Mesendoderm (in vitro differentiated cells): ENCODE data around the gene C2orf69.
"Not testable (repeated sequence)": the region's sequence is repeated elsewhere in the genome, so short reads cannot be mapped to it uniquely, and the experiment has no call there.

ENCODE experiments used
- DNase-seq: peaks from one replicate; pipeline ENCODE4 v3.0.0; 2013
- H2AK5ac ChIP-seq: 2 replicates; pipeline ENCODE4 v1.6.1; 2013; ENCODE audit warnings: low read length, inconsistent platforms
- H2BK120ac ChIP-seq: 2 replicates; pipeline ENCODE4 v1.6.1; 2013; ENCODE audit warnings: low read depth, mild to moderate bottlenecking, low read length, moderate library complexity, mixed read lengths
- H2BK15ac ChIP-seq: replicated peaks from 2 replicates; pipeline ENCODE4 v1.6.1; 2013; ENCODE audit warnings: low read depth, mild to moderate bottlenecking, moderate library complexity
- H2BK5ac ChIP-seq: 2 replicates; pipeline ENCODE4 v1.6.1; 2013; ENCODE audit warnings: low read length, inconsistent platforms
- H3K18ac ChIP-seq: 2 replicates; pipeline ENCODE4 v1.6.1; 2013; ENCODE audit warnings: mild to moderate bottlenecking, low read length, mixed read lengths
- H3K23ac ChIP-seq: one replicate; pipeline ENCODE4 v1.6.1; 2013; ENCODE audit warnings: low read length
- H3K27ac ChIP-seq: 2 replicates; pipeline ENCODE4 v1.5.1; 2013; ENCODE audit warnings: low read depth, mild to moderate bottlenecking, inconsistent platforms, low read length, moderate library complexity
- H3K27me3 ChIP-seq: 2 replicates; pipeline ENCODE4 v1.6.1; 2013; ENCODE audit warnings: low read length, control low read depth, mild to moderate bottlenecking, inconsistent platforms; ENCODE audit not compliant: insufficient read depth, poor library complexity
- H3K36me3 ChIP-seq: 2 replicates; pipeline ENCODE4 v1.6.1; 2013; ENCODE audit warnings: low read length, inconsistent platforms; ENCODE audit not compliant: control insufficient read depth, insufficient read depth
- H3K4ac ChIP-seq: one replicate; pipeline ENCODE4 v1.6.1; 2013; ENCODE audit warnings: low read depth, mild to moderate bottlenecking, low read length, moderate library complexity
- H3K4me1 ChIP-seq: 2 replicates; pipeline ENCODE4 v1.6.1; 2013; ENCODE audit warnings: low read depth, low read length, inconsistent platforms; ENCODE audit not compliant: control insufficient read depth
- H3K4me2 ChIP-seq: 2 replicates; pipeline ENCODE4 v1.6.1; 2013; ENCODE audit warnings: low read length
- H3K4me3 ChIP-seq: 2 replicates; pipeline ENCODE4 v1.5.1; 2013; ENCODE audit warnings: mild to moderate bottlenecking, low read length
- H3K56ac ChIP-seq: one replicate; pipeline ENCODE4 v1.6.1; 2013; ENCODE audit warnings: low read length
- H3K79me1 ChIP-seq: 2 replicates; pipeline ENCODE4 v1.6.1; 2013; ENCODE audit warnings: low read length, inconsistent platforms
- H3K79me2 ChIP-seq: 2 replicates; pipeline ENCODE4 v1.6.1; 2013; ENCODE audit warnings: mild to moderate bottlenecking, low read length; ENCODE audit not compliant: control insufficient read depth, insufficient read depth
- H3K9ac ChIP-seq: 2 replicates; pipeline ENCODE4 v1.6.1; 2013; ENCODE audit warnings: low read length, inconsistent platforms
- H4K5ac ChIP-seq: one replicate; pipeline ENCODE4 v1.6.1; 2013; ENCODE audit warnings: low read length
- H4K8ac ChIP-seq: one replicate; pipeline ENCODE4 v1.6.1; 2013; ENCODE audit warnings: low read depth, mild to moderate bottlenecking, control low read depth, low read length, moderate library complexity
- WGBS: extraction: QIAGEN DNeasy Blood & Tissue Kit; methylation state at CpG from one replicate; pipeline ENCODE4 v1.1.7; 2013; ENCODE audit warnings: low lambda C conversion rate, missing lambda C conversion rate; ENCODE audit not compliant: insufficient coverage; ENCODE audit errors: extremely low coverage; 5-methylcytosine and 5-hydroxymethylcytosine counted together

Gene C2orf69

DNA sequence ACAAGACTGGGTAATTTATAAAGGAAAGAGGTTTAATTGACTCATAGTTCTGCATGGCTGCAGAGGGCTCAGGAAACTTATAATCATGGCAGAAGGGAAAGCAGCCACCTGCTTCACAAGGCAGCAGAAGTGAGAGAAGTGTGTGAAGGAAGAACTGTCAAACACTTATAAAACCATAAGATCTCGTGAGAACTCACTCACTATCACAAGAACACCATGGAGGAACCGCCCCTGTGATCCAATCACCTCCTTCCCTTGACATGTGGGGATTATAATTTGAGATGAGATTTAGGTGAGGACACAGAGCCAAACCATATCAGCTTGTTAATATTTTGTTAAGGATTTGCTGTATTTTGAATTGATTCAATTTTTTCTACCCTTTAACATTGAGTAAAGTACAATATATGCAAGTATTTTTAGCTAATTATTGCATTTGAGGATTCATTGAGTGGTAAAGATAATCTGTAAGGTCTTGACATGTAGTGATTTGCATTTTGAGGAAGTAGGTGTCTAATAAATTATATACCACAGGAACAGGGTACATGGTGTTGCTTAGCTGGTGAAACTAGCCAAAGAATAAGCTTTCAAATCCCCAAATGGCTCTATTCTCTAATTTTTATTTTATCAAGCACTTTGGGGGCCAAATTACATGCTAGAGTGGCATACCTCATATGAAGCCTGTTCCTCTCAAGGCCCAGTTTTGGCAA lies 3.9 kb upstream of the C2orf69 start:
- no CpG with 5 or more reads among the region's 2 CpGs for WGBS
- no peaks in the 10 kb centered on the region for H3K4me1 ChIP-seq
- H3K79me2 ChIP-seq: peaks cover 8% of the 10 kb centered on the region
- no peak overlapping the region for H3K4me3 ChIP-seq
- H3K4ac ChIP-seq: no peak overlapping the region
- no peak overlapping the region for H2BK15ac ChIP-seq
- no peak overlapping the region for H3K27ac ChIP-seq
- H3K9ac ChIP-seq: no peak overlapping the region
- no peaks in the 10 kb centered on the region for H3K79me1 ChIP-seq
- no peak overlapping the region for H3K23ac ChIP-seq
- no peak overlapping the region for H3K56ac ChIP-seq
- no peaks in the 10 kb centered on the region for H3K27me3 ChIP-seq
- DNase-seq: no peak
- H2AK5ac ChIP-seq: no peak overlapping the region
- no peaks in the 10 kb centered on the region for H3K36me3 ChIP-seq
- no peak overlapping the region for H2BK5ac ChIP-seq
- H4K5ac ChIP-seq: no peak overlapping the region
- no peak overlapping the region for H3K4me2 ChIP-seq
- no peak overlapping the region for H2BK120ac ChIP-seq
- H3K18ac ChIP-seq: no peak overlapping the region
- H4K8ac ChIP-seq: no peak overlapping the region

DNA sequence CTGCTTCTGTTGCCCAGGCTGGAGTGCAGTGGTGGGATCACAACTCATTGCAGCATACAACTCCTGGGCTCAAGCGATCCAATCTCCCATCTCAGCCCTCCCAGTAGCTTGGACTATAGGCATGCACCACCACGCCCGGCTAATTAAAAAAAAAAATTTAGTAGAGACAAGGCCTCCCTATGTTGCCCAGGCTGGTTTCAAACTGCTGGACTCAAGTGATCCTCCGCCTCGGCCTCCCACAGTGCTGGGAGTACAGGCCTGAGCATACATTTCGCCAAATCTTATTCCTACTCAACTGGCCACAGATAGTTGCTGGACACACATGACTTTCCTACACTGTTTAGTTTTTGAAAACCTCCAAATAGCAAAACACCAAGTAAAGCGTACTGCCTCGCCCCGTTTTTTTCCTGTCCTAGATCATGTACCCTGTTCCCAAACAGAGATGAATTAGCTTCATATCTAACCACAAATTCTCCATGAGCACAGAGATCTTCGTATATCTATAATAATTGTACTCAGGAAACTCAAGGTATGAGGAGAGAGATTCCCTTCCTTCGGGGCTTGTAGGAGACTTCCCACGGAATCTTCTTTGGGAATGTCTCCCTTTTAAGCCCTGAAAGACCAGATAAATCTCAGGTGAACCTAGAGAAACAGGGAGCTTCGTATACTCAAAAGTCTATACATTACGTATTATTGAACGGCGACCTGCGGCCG lies 598 bp upstream of the C2orf69 start:
- peaks cover 32% of the 10 kb centered on the region for H3K79me2 ChIP-seq
- H2BK15ac ChIP-seq: no peak overlapping the region
- H2BK120ac ChIP-seq: no peak overlapping the region
- no peaks in the 10 kb centered on the region for H3K79me1 ChIP-seq
- peak overlapping the region; percentile 49 for H3K4me3 ChIP-seq
- H3K23ac ChIP-seq: no peak overlapping the region
- H3K27me3 ChIP-seq: no peaks in the 10 kb centered on the region
- no peaks in the 10 kb centered on the region for H3K36me3 ChIP-seq
- peak overlapping the region; percentile 59 for H3K4me2 ChIP-seq
- no peak overlapping the region for H3K4ac ChIP-seq
- H4K5ac ChIP-seq: peak overlapping the region; percentile 100
- no peaks in the 10 kb centered on the region for H3K4me1 ChIP-seq
- no peak overlapping the region for H2BK5ac ChIP-seq
- no peak overlapping the region for H3K18ac ChIP-seq
- no CpG with 5 or more reads among the region's 18 CpGs for WGBS
- H2AK5ac ChIP-seq: no peak overlapping the region
- DNase-seq: no peak
- H3K27ac ChIP-seq: no peak overlapping the region
- H3K56ac ChIP-seq: peak overlapping the region; percentile 73
- H3K9ac ChIP-seq: peak overlapping the region; percentile 77
- H4K8ac ChIP-seq: peak overlapping the region; percentile 78

DNA sequence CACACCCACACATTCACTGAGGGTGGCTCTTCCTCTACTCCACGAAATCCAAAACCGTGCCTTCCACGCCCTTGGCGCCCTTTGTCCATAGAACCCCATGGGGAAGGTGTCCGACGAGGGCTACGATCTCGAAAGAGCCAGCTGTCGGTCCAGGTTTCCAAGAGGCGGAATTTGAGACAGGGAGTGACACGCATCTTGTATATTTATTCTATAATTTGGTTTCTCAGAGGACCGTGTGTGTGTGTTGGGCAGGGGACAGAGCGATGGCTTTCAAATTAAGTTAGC lies 726 bp downstream of the C2orf69 start:
- DNase-seq: no peak
- WGBS: no CpG with 5 or more reads among the region's 13 CpGs
- no peak overlapping the region for H3K23ac ChIP-seq
- peak overlapping the region; percentile 95 for H3K9ac ChIP-seq
- peak overlapping the region; percentile 96 for H3K56ac ChIP-seq
- H3K4ac ChIP-seq: no peak overlapping the region
- H3K79me1 ChIP-seq: peaks cover 1% of the 10 kb centered on the region
- H3K79me2 ChIP-seq: peaks cover 43% of the 10 kb centered on the region
- no peak overlapping the region for H4K5ac ChIP-seq
- peak overlapping the region; percentile 11 for H2BK5ac ChIP-seq
- no peaks in the 10 kb centered on the region for H3K4me1 ChIP-seq
- H2AK5ac ChIP-seq: no peak overlapping the region
- no peak overlapping the region for H2BK120ac ChIP-seq
- H3K4me2 ChIP-seq: peak overlapping the region; percentile 51
- no peak overlapping the region for H3K18ac ChIP-seq
- H4K8ac ChIP-seq: no peak overlapping the region
- no peak overlapping the region for H2BK15ac ChIP-seq
- no peaks in the 10 kb centered on the region for H3K36me3 ChIP-seq
- H3K4me3 ChIP-seq: peak overlapping the region; percentile 93
- no peaks in the 10 kb centered on the region for H3K27me3 ChIP-seq
- H3K27ac ChIP-seq: peak overlapping the region; percentile 95

- H3K79me2 ChIP-seq: peaks cover 50% of the 10 kb centered on the region
- not testable (repeated sequence) for H3K27ac ChIP-seq, H2BK120ac ChIP-seq, H3K4me1 ChIP-seq, H3K79me1 ChIP-seq, H3K23ac ChIP-seq, H3K27me3 ChIP-seq, H3K18ac ChIP-seq, H3K36me3 ChIP-seq, H2BK5ac ChIP-seq, H3K4ac ChIP-seq, H2BK15ac ChIP-seq, H2AK5ac ChIP-seq, H4K8ac ChIP-seq, DNase-seq, H4K5ac ChIP-seq
- peak overlapping the region; percentile 95 for H3K9ac ChIP-seq
- WGBS: no CpG with 5 or more reads among the region's 12 CpGs
- peak overlapping the region; percentile 93 for H3K4me3 ChIP-seq
- H3K4me2 ChIP-seq: peak overlapping the region; percentile 51
- H3K56ac ChIP-seq: peak overlapping the region; percentile 96
These were observed 1.5 kb downstream of the C2orf69 start for GRCh38 chr2:199912553-199913114.

GRCh38 chr2:199914372-199914958 lies 3.4 kb downstream of the C2orf69 start:
- no peak overlapping the region for H3K4me3 ChIP-seq
- no peak for DNase-seq
- H2BK5ac ChIP-seq: no peak overlapping the region
- no peak overlapping the region for H3K56ac ChIP-seq
- H3K79me1 ChIP-seq: peaks cover 3% of the 10 kb centered on the region
- no peak overlapping the region for H2AK5ac ChIP-seq
- no peak overlapping the region for H2BK15ac ChIP-seq
- no peaks in the 10 kb centered on the region for H3K4me1 ChIP-seq
- no peak overlapping the region for H3K27ac ChIP-seq
- no peak overlapping the region for H3K23ac ChIP-seq
- no peak overlapping the region for H3K9ac ChIP-seq
- no peak overlapping the region for H3K4ac ChIP-seq
- H3K36me3 ChIP-seq: no peaks in the 10 kb centered on the region
- no peak overlapping the region for H3K18ac ChIP-seq
- WGBS: no CpG with 5 or more reads among the region's 2 CpGs
- no peak overlapping the region for H4K8ac ChIP-seq
- no peaks in the 10 kb centered on the region for H3K27me3 ChIP-seq
- H3K79me2 ChIP-seq: peaks cover 62% of the 10 kb centered on the region
- H4K5ac ChIP-seq: no peak overlapping the region
- no peak overlapping the region for H3K4me2 ChIP-seq
- H2BK120ac ChIP-seq: no peak overlapping the region
